Measurements from ENCODE around the gene LMAN1.
A peak's percentile ranks its signal among the peaks of the same experiment; 100 is the strongest.

The LMAN1 gene

GRCh38 chr18:59360381-59360780, 1.3 kb upstream of the LMAN1 start:
- CTCF ChIA-PET: no interaction called here

DNA sequence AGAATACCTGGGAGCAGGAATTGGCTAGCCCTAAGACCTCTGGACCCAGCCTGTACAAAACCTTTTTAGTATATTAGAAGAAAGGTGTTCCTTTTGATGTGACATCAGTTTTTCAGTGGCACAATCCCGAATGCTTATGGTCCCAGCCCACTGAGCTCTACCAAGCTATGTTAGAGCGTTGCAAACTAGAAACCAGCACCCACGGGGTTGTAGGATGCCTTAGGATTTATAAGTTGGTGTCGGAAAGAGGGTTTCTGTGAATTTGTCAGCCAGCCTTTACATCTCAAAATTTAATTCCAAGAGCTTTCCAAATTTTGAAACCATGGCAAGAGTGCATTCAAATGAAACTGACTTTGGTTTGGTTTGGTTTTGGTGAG, 499 bp upstream of the LMAN1 start:
- DNase-seq (ENCODE audit: low spot score): no peak
- no peak overlapping the region for H3K27ac ChIP-seq
- POLR2A ChIA-PET (ENCODE audit: low non-redundant PET): no interaction called here
- CTCF ChIA-PET: no interaction called here
- TF ChIP-seq CTCF (conservative IDR thresholded peaks at IDR 0.05; ENCODE audit: low read depth): no peak

More at GRCh38 chr18:59360381-59360780, 1.3 kb upstream of the LMAN1 start:
- no peak for DNase-seq (ENCODE audit: low spot score)
- POLR2A ChIA-PET (ENCODE audit: low non-redundant PET): no interaction called here
- no peak for TF ChIP-seq CTCF (conservative IDR thresholded peaks at IDR 0.05; ENCODE audit: low read depth)
- no peak overlapping the region for H3K27ac ChIP-seq

GRCh38 chr18:59358414-59358711, 702 bp downstream of the LMAN1 start:
- ChIA-PET POLR2A (ENCODE audit: low non-redundant PET) (no interaction called here), CTCF (interaction anchor here (0.6 kb wide), 1 partner anchor 465 kb away, joined by 4 read pairs; no protein-coding TSS in a partner anchor)
- DNase-seq (ENCODE audit: low spot score): peak; percentile 26
- TF ChIP-seq CTCF (conservative IDR thresholded peaks at IDR 0.05; ENCODE audit: low read depth): no peak
- H3K27ac ChIP-seq: peak overlapping the region; percentile 84

- POLR2A ChIA-PET (ENCODE audit: low non-redundant PET): no interaction called here
- H3K27ac ChIP-seq: no peak overlapping the region
- no peak for TF ChIP-seq CTCF (conservative IDR thresholded peaks at IDR 0.05; ENCODE audit: low read depth)
- DNase-seq (ENCODE audit: low spot score): peak; percentile 16
- CTCF ChIA-PET: interaction anchor here (0.7 kb wide), 1 partner anchor 31 kb away, joined by 4 read pairs; no protein-coding TSS in a partner anchor
These were observed 1.1 kb downstream of the LMAN1 start for GRCh38 chr18:59357928-59358327.

GRCh38 chr18:59354731-59355130, 4.3 kb downstream of the LMAN1 start:
- CTCF ChIA-PET: interaction anchor here (0.6 kb wide), 1 partner anchor 1181 kb away, joined by 5 read pairs; no protein-coding TSS in a partner anchor
- no peak for DNase-seq (ENCODE audit: low spot score)
- POLR2A ChIA-PET (ENCODE audit: low non-redundant PET): no interaction called here
- H3K27ac ChIP-seq: no peak overlapping the region
- TF ChIP-seq CTCF (conservative IDR thresholded peaks at IDR 0.05; ENCODE audit: low read depth): no peak

DNA sequence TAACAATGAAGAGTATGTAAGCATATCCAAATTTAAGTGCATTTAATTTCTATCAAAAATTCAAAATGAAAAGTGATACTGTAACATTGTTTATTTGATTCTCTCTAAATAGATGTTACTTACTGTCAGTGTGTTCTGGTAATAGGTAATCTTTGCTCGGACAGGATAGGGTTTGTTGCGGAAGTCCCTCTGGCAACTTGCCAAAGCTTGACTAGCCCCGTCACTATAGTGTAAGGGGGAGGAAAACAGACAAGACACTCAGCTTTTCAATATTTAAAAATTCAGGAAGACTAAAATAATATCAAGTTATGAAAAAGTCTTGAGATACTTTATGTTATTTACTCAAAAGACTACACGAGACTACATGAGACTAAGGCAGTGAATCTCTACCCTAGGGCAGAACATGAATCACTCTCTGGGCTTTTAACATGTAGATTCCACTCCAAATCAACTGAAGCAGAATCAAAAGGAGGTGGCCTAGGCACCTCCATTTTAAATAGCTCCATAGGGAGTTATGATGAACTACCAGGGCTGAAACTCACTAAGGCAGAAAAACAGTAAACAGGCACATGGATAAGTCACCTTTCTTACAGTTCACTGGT, 5.9 kb downstream of the LMAN1 start:
- no peak for TF ChIP-seq CTCF (conservative IDR thresholded peaks at IDR 0.05; ENCODE audit: low read depth)
- ChIA-PET POLR2A (ENCODE audit: low non-redundant PET) (no interaction called here), CTCF (no interaction called here)
- no peak overlapping the region for H3K27ac ChIP-seq
- no peak for DNase-seq (ENCODE audit: low spot score)
